GM19328 (cell line): Measurements from ENCODE around the gene DPP6.

Experiments
- ATAC-seq: cut with Tn5 transposase; IDR thresholded peaks from one replicate; pipeline ENCODE4 v1.9.1; 2021; ENCODE audit warnings: mild to moderate bottlenecking, moderate library complexity; ENCODE audit not compliant: unreplicated experiment

The DPP6 gene

DNA sequence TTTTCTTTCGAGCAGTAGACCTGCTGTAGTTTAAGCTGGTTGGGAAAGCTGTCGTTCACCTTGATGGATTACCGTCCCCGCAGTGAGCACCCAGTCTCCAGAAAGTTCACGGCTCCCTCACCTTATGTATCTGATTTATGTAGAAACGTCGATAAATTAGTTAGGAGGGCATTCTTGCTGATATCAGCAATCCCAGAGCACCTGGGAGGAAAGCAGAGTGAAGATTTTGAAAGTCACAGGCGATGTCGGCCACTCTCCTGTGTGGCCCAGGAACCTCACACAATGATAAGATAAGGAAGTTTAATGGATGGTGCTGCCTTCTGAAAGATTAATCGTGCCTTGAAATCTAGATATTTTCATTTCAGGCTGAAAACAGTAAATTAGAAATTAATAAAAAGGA, 336.8 kb downstream of the DPP6 start:
- ATAC-seq: no peak

- ATAC-seq: no peak
Measured at GRCh38 chr7:154390961-154391360, 338.8 kb downstream of the DPP6 start.

DNA sequence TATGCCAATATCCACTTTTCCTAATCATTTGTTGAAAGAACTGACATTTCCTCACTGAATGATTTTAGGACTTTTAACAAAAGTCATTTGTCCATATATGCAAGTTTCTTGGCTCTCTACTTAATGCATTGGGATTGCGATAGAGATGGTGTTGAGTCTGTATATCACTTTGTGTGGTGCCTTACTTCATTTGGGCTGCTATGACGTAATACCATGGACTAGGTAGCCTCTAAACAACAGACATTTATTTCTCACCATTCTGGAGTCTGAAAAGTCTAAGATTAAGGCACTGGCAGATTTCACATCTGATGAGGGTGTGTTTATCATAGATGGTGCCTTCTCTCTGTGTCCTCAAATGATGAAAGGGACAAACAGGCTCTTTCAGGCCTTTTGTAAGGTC, 342.6 kb downstream of the DPP6 start:
- ATAC-seq: no peak

DNA sequence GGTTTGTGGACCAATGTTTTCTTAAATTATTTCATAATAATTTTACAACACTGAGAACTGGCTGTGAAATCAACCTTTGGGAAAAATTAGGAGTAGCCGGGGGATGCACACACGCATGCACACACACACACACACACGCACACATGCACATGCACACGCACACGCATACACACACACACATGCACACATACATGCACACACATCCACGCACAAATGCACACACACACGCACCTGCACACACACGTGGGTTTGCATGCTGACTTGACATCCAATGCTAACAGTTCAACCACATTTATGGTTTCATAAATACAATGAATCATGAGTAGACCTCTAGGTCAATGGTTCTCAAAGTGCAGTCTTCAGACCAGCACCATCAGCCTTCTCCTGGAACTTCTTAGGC, 354.1 kb downstream of the DPP6 start:
- no peak for ATAC-seq

- no peak for ATAC-seq
Measured at GRCh38 chr7:154409703-154410311, 357.6 kb downstream of the DPP6 start.

GRCh38 chr7:154412105-154412504, 359.9 kb downstream of the DPP6 start:
- no peak for ATAC-seq

DNA sequence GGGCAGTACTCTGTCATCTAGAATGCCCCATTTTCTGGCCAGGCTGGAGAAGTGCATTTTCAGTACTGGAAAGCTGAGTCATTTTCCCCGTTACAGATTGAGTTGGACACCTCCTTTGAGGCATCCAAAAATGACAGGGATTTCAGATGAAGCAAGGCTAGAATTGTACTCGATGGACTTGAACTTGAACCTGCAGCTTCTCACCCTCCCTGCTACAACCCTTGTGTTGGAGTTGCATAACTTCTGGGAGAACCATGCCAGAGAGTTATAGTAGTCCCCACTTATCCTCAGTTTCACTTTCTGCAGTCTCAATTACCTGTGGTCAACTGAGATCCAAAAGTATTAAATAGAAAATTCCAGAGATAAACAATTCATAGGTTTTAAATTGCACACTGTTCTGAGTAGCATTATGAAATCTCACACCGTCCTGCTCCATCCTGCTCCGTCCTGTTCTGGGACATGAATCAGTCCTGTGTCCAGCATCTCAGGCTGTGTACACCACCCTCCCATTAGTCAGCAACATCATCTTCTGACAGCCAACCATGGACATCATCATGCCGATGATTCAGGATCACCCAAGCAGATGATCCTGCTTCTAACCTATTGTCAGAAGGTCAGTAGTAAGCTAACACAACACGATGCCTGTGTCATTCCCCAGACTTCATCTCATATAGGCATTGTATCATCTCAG, 363.7 kb downstream of the DPP6 start:
- no peak for ATAC-seq

DNA sequence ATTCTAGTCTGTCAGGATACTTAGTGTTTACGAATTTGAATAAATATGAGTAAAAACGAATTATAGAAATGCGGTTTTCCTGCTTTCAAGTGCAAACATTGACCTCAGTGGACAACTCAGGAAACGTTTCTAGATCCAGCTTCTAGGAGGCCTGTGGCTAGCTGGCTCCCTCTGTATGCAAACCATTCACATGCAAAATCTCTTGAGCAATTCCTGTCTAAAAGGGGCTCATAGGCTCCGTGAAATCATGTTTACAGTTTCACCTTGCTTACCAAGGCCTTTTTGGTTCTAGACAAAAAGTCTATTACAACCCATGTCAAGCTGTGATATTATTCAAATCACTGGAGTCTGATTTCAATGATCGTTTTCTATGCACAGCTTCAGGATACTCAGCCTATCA, 364.5 kb downstream of the DPP6 start:
- no peak for ATAC-seq

- no peak for ATAC-seq
Measured at GRCh38 chr7:154419344-154419743, 367.1 kb downstream of the DPP6 start.

DNA sequence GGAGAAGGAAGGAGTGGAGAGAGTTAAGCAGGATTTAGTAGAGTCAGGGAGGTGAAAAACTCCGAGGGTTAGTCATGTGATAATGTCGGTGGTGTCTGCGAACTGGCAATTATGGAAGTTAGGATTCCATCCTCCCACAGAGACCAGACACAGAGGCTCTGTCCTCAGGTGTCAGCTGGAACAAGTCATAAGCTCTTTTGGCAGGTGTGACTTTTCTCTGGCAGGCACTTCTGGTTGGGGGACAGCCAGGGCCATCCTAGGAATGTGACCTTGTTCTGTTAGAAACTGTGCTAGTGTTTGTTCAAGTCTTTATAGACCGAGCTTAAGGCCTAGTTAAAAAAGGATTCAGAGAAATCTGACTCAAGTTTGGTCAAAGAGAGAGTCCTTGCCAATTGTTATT, 371.0 kb downstream of the DPP6 start:
- no peak for ATAC-seq

DNA sequence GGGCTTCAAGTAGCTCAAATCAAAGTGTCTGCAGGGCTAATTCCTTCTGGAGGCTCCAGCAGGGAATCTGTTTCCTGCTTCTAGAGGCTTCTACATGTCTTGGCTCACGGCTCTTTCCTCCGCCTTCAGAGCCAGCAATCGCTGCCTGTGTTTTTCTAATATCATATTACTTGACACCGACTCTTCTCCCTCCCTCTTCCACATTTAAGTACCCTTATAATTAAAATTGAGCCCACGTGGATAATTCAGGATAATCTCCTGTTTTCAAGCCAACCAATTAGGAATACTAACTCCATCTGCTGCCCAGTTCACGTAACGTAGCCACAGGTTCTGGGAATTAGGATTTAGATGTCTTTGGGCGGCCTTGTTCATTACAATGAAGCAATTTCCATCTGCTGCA, 372.2 kb downstream of the DPP6 start:
- no peak for ATAC-seq

- no peak for ATAC-seq
Measured at GRCh38 chr7:154425271-154425670, 373.1 kb downstream of the DPP6 start.

GRCh38 chr7:154426778-154427177, 374.6 kb downstream of the DPP6 start:
- no peak for ATAC-seq

DNA sequence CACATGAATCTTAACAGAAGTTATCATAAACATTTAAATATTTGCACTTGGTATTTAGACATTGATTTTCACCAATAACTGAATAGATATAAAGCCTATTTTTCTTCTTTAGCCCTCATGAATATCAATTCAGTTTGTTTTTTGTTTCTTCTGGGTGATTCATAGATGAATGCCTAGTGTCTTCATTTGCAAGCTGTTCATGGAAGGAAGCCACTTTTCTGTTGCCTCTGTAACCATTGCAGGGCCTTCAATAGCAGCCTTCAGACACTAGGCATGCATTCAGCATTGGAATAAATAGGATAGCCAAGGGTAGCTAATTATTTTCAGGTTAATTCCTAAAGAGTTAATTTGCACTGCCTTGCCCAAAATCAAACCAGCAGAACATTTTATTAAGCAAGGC, 375.3 kb downstream of the DPP6 start:
- no peak for ATAC-seq

GRCh38 chr7:154429666-154430404, 377.6 kb downstream of the DPP6 start:
- ATAC-seq: no peak

- ATAC-seq: no peak
Measured at GRCh38 chr7:154430640-154431039, 378.4 kb downstream of the DPP6 start.

- no peak for ATAC-seq
Measured at GRCh38 chr7:154431045-154431444, 378.8 kb downstream of the DPP6 start.

- no peak for ATAC-seq
Measured at GRCh38 chr7:154433632-154434598, 381.7 kb downstream of the DPP6 start.

GRCh38 chr7:154436560-154436959, 384.4 kb downstream of the DPP6 start:
- no peak for ATAC-seq

DNA sequence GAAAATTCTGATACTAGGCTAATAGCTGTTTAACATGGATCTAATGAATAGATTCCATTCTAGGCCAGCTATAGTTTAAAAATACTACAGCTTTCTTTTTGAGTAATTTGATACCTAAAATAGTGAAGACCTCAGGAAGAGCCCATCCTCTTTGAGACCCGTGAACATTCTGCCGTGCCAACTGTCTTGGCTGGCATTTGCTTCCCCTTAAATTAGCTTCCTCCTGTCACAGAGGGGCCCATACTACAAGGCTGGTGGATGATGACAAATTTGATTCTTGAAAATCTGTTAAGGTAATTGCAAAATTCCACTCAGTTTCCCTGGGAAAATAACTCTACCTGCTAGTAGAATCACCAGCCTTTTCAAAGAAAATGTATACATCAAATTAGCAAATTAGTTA, 385.0 kb downstream of the DPP6 start:
- ATAC-seq: no peak
